Stimulated activated effector memory CD8-positive, alpha-beta T cell treated with anti-CD3 and anti-CD28 coated beads, Interleukin-12 subunit alpha, Interleukin-12 subunit beta, amount 100 ng/mL, for 72 hours (primary cell): ENCODE measurements around the gene CASZ1.

ENCODE experiments used
- ATAC-seq: fragments of 150-1000 bp; cut with Tn5 transposase; 2 replicates; pipeline ENCODE4 v1.10.0; 2021
- DNase-seq, 2 donors: peaks; one replicate each; pipeline ENCODE4 v3.0.0; 2021 to 2022; ENCODE audit warnings: low spot score in 2 of 2
- H3K27ac Mint-ChIP-seq: one replicate; pipeline ENCODE4 v1.8.0; 2022; ENCODE audit warnings: mild to moderate bottlenecking, mixed read lengths
- H3K36me3 Mint-ChIP-seq: one replicate; pipeline ENCODE4 v1.8.0; 2022; ENCODE audit warnings: mild to moderate bottlenecking, mixed read lengths
- H3K4me1 Mint-ChIP-seq: one replicate; pipeline ENCODE4 v1.8.0; 2022; ENCODE audit warnings: mixed read lengths
- H3K4me3 Mint-ChIP-seq: one replicate; pipeline ENCODE4 v1.8.0; 2022; ENCODE audit warnings: mild to moderate bottlenecking, mixed read lengths
- H3K9me3 Mint-ChIP-seq: one replicate; pipeline ENCODE4 v1.8.0; 2022; ENCODE audit warnings: mixed read lengths

Gene CASZ1

GRCh38 chr1:10796029-10796944, at the start of gene CASZ1:
Gene CASZ1, minus strand, starts transcription at chr1:10796646. Its CDS starts 102,757 bp downstream, at chr1:10693889.
- H3K4me3 Mint-ChIP-seq = peak within 1 kb of the TSS; percentile 68
- ATAC-seq (peak; percentile 36), DNase-seq (no peak)
- H3K9me3 Mint-ChIP-seq = no peaks in the 10 kb centered on the region
- H3K4me1 Mint-ChIP-seq = peaks cover 22% of the 10 kb centered on the region
- no peak within 1 kb of the TSS for H3K27ac Mint-ChIP-seq
- H3K36me3 Mint-ChIP-seq = no peaks in the 10 kb centered on the region

- DNase-seq (no peak), ATAC-seq (no peak)
- Mint-ChIP-seq H3K4me1 (no peaks in the 10 kb centered on the region), H3K36me3 (no peaks in the 10 kb centered on the region), H3K9me3 (no peaks in the 10 kb centered on the region), H3K27ac (no peak overlapping the region), H3K4me3 (no peak overlapping the region)
These were observed 47.3 kb upstream of the CASZ1 start for GRCh38 chr1:10843697-10844096.

GRCh38 chr1:10841118-10841517, 44.7 kb upstream of the CASZ1 start:
- H3K4me1 Mint-ChIP-seq = no peaks in the 10 kb centered on the region

GRCh38 chr1:10839188-10839770, 42.8 kb upstream of the CASZ1 start:
- no peaks in the 10 kb centered on the region for H3K36me3 Mint-ChIP-seq
- H3K9me3 Mint-ChIP-seq = no peaks in the 10 kb centered on the region
- no peak overlapping the region for H3K4me3 Mint-ChIP-seq
- DNase-seq = no peak
- H3K27ac Mint-ChIP-seq = no peak overlapping the region
- no peaks in the 10 kb centered on the region for H3K4me1 Mint-ChIP-seq
- no peak for ATAC-seq

More at GRCh38 chr1:10841118-10841517, 44.7 kb upstream of the CASZ1 start:
- no peak overlapping the region for H3K4me3 Mint-ChIP-seq
- ATAC-seq (no peak), DNase-seq (no peak)
- H3K27ac Mint-ChIP-seq = no peak overlapping the region
- no peaks in the 10 kb centered on the region for H3K36me3 Mint-ChIP-seq
- H3K9me3 Mint-ChIP-seq = no peaks in the 10 kb centered on the region

- ATAC-seq (no peak), DNase-seq (no peak)
- Mint-ChIP-seq H3K4me1 (no peaks in the 10 kb centered on the region), H3K9me3 (no peaks in the 10 kb centered on the region), H3K4me3 (no peak overlapping the region), H3K27ac (no peak overlapping the region), H3K36me3 (no peaks in the 10 kb centered on the region)
These were observed 42.1 kb upstream of the CASZ1 start for GRCh38 chr1:10838541-10838940.

- no peak for DNase-seq
- H3K9me3 Mint-ChIP-seq = no peaks in the 10 kb centered on the region
- H3K4me3 Mint-ChIP-seq = no peak overlapping the region
- peaks cover 4% of the 10 kb centered on the region for H3K4me1 Mint-ChIP-seq
- no peak overlapping the region for H3K27ac Mint-ChIP-seq
- no peaks in the 10 kb centered on the region for H3K36me3 Mint-ChIP-seq
- ATAC-seq = no peak
These were observed 40.3 kb upstream of the CASZ1 start for GRCh38 chr1:10836726-10837125.

- H3K27ac Mint-ChIP-seq = no peak overlapping the region
- no peaks in the 10 kb centered on the region for H3K36me3 Mint-ChIP-seq
- peaks cover 10% of the 10 kb centered on the region for H3K4me1 Mint-ChIP-seq
- DNase-seq (no peak), ATAC-seq (no peak)
- no peak overlapping the region for H3K4me3 Mint-ChIP-seq
- no peaks in the 10 kb centered on the region for H3K9me3 Mint-ChIP-seq
These were observed 39.5 kb upstream of the CASZ1 start for GRCh38 chr1:10835822-10836421.

- no peak for ATAC-seq
- Mint-ChIP-seq H3K36me3 (no peaks in the 10 kb centered on the region), H3K27ac (no peak overlapping the region)
These were observed 39.0 kb upstream of the CASZ1 start for GRCh38 chr1:10835421-10835820.

GRCh38 chr1:10834770-10835412, 38.4 kb upstream of the CASZ1 start:
- Mint-ChIP-seq H3K4me3 (no peak overlapping the region), H3K4me1 (peaks cover 17% of the 10 kb centered on the region), H3K9me3 (no peaks in the 10 kb centered on the region), H3K27ac (no peak overlapping the region), H3K36me3 (no peaks in the 10 kb centered on the region)
- no peak for DNase-seq
- no peak for ATAC-seq

More at GRCh38 chr1:10835421-10835820, 39.0 kb upstream of the CASZ1 start:
- Mint-ChIP-seq H3K9me3 (no peaks in the 10 kb centered on the region), H3K4me1 (peaks cover 15% of the 10 kb centered on the region), H3K4me3 (no peak overlapping the region)
- no peak for DNase-seq

- ATAC-seq (no peak), DNase-seq (no peak)
- no peak overlapping the region for H3K27ac Mint-ChIP-seq
- no peaks in the 10 kb centered on the region for H3K36me3 Mint-ChIP-seq
- peaks cover 17% of the 10 kb centered on the region for H3K4me1 Mint-ChIP-seq
- no peaks in the 10 kb centered on the region for H3K9me3 Mint-ChIP-seq
- H3K4me3 Mint-ChIP-seq = no peak overlapping the region
These were observed 37.4 kb upstream of the CASZ1 start for GRCh38 chr1:10833630-10834557.

GRCh38 chr1:10832703-10833102, 36.3 kb upstream of the CASZ1 start:
- Mint-ChIP-seq H3K36me3 (no peaks in the 10 kb centered on the region), H3K4me3 (no peak overlapping the region), H3K27ac (no peak overlapping the region), H3K4me1 (peaks cover 17% of the 10 kb centered on the region), H3K9me3 (no peaks in the 10 kb centered on the region)
- no peak for ATAC-seq
- no peak for DNase-seq

GRCh38 chr1:10830961-10831668, 34.7 kb upstream of the CASZ1 start:
- Mint-ChIP-seq H3K36me3 (no peaks in the 10 kb centered on the region), H3K27ac (peak overlapping the region; percentile 38), H3K4me3 (no peak overlapping the region), H3K9me3 (no peaks in the 10 kb centered on the region), H3K4me1 (peaks cover 17% of the 10 kb centered on the region)
- DNase-seq (no peak), ATAC-seq (peak; percentile 76)

GRCh38 chr1:10829965-10830515, 33.6 kb upstream of the CASZ1 start:
- H3K9me3 Mint-ChIP-seq = no peaks in the 10 kb centered on the region
- H3K36me3 Mint-ChIP-seq = no peaks in the 10 kb centered on the region
- no peak for ATAC-seq
- no peak overlapping the region for H3K4me3 Mint-ChIP-seq
- peaks cover 17% of the 10 kb centered on the region for H3K4me1 Mint-ChIP-seq
- peak overlapping the region; percentile 38 for H3K27ac Mint-ChIP-seq
- DNase-seq = no peak
